ENCODE data around the gene COL17A1. TPM values are rescaled to one million over a fixed set of nuclear protein-coding genes. Genes with fewer than 3 reads are reported as not detected.

The COL17A1 gene
- total RNA-seq, 1 experiment from 2014 or later = 514 TPM

DNA sequence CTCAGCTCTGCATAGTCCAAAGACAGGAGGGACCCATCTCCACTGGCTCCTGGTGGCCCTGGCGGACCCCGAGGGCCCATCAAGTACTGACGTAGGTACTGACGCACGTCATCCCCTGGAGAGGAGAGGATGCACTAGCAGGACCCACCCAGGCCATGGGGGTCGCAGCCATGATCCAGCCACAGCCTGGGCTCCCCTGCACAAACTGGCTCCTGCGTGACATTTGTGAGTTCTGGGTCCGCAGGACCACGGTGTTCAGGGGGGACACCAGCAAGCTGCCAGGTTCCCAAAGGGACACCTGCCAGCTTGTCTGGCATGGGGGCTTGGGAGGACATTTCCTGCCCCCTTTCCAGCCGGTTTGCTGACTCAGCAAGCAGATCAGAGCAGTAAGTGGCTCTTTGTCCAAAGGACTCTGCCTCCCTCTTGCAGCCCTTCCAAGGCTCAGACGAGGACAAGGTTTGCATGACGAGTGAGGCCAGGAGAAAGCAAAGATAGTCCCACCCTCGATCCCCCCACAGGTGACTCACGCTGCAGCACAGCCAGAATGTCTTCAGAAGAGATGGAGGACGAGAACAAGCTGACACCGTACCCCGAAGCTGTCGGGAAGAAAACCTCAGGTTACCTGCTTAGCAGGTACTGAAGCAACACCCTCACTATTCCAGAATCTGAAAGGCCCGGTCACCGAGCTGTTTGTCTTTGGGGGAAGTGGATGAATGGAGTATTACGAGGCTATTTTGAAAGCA, 49.0 kb downstream of the COL17A1 start:
- H3K36me3 Mint-ChIP-seq (ENCODE audit: insufficient read depth, unreplicated experiment) = peaks cover 90% of the 10 kb centered on the region
- H3K4me3 Mint-ChIP-seq (ENCODE audit: unreplicated experiment) = no peak overlapping the region
- DNase-seq (ENCODE audit: unreplicated experiment) = no peak
- TF ChIP-seq, protein P1, sequence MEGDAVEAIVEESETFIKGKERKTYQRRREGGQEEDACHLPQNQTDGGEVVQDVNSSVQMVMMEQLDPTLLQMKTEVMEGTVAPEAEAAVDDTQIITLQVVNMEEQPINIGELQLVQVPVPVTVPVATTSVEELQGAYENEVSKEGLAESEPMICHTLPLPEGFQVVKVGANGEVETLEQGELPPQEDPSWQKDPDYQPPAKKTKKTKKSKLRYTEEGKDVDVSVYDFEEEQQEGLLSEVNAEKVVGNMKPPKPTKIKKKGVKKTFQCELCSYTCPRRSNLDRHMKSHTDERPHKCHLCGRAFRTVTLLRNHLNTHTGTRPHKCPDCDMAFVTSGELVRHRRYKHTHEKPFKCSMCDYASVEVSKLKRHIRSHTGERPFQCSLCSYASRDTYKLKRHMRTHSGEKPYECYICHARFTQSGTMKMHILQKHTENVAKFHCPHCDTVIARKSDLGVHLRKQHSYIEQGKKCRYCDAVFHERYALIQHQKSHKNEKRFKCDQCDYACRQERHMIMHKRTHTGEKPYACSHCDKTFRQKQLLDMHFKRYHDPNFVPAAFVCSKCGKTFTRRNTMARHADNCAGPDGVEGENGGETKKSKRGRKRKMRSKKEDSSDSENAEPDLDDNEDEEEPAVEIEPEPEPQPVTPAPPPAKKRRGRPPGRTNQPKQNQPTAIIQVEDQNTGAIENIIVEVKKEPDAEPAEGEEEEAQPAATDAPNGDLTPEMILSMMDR (IDR thresholded peaks at IDR 0.05; ENCODE audit: unreplicated experiment) = no peak
- CTCF ChIA-PET = interaction anchor here (0.7 to 1.1 kb wide), 3 partner anchors 88 to 143 kb away, joined by 3 to 4 read pairs (median 4); no protein-coding TSS in a partner anchor
- no peaks in the 10 kb centered on the region for H3K9me3 Mint-ChIP-seq (ENCODE audit: unreplicated experiment)
- peak overlapping the region; percentile 28 for H3K27ac Mint-ChIP-seq (ENCODE audit: low read depth, unreplicated experiment)
- BruUV-seq (replicated peaks) = no TSS peak
- H3K27me3 Mint-ChIP-seq (ENCODE audit: insufficient read depth, unreplicated experiment) = no peaks in the 10 kb centered on the region
- POLR2A ChIA-PET = interaction anchor here (0.7 to 1.4 kb wide), 4 partner anchors 37 to 156 kb away, joined by 3 to 5 read pairs (median 4); no protein-coding TSS in a partner anchor
- intact Hi-C loops (cut with micrococcal nuclease) = no loop called here
- H3K4me1 Mint-ChIP-seq (ENCODE audit: insufficient read depth, unreplicated experiment) = no peaks in the 10 kb centered on the region

DNA sequence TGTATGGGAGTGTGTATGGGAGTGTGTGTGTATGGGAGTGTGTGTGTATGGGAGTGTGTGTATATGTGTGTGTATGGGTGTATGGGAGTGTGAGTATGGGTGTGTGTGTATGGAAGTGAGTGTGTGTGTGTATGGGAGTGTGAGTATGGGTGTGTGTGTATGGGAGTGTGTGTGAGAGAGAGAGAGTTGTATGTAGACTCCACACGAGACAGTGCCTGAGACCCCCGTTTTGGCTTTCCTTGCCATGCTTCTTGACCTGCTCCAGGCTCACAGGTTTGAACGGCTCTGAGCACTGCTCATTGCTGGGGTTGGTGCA, 49.7 kb downstream of the COL17A1 start:
- H3K4me1 Mint-ChIP-seq (ENCODE audit: insufficient read depth, unreplicated experiment) = no peaks in the 10 kb centered on the region
- DNase-seq (ENCODE audit: unreplicated experiment) = no peak
- ChIA-PET CTCF (no interaction called here), POLR2A (interaction anchor here (1.4 kb wide), 1 partner anchor 148 kb away, joined by 3 read pairs; no protein-coding TSS in a partner anchor)
- TF ChIP-seq, protein P1 (IDR thresholded peaks at IDR 0.05; ENCODE audit: unreplicated experiment) = no peak
- H3K27me3 Mint-ChIP-seq (ENCODE audit: insufficient read depth, unreplicated experiment) = no peaks in the 10 kb centered on the region
- intact Hi-C loops (cut with micrococcal nuclease) = no loop called here
- no peak overlapping the region for H3K4me3 Mint-ChIP-seq (ENCODE audit: unreplicated experiment)
- peak overlapping the region; percentile 28 for H3K27ac Mint-ChIP-seq (ENCODE audit: low read depth, unreplicated experiment)
- H3K36me3 Mint-ChIP-seq (ENCODE audit: insufficient read depth, unreplicated experiment) = peaks cover 91% of the 10 kb centered on the region
- H3K9me3 Mint-ChIP-seq (ENCODE audit: unreplicated experiment) = no peaks in the 10 kb centered on the region
- no TSS peak for BruUV-seq (replicated peaks)

- no peaks in the 10 kb centered on the region for H3K9me3 Mint-ChIP-seq (ENCODE audit: unreplicated experiment)
- BruUV-seq (replicated peaks) = no TSS peak
- peak overlapping the region; percentile 28 for H3K27ac Mint-ChIP-seq (ENCODE audit: low read depth, unreplicated experiment)
- no peak overlapping the region for H3K4me3 Mint-ChIP-seq (ENCODE audit: unreplicated experiment)
- TF ChIP-seq, protein P1 (IDR thresholded peaks at IDR 0.05; ENCODE audit: unreplicated experiment) = no peak
- ChIA-PET CTCF (interaction anchor here (1.7 kb wide), 1 partner anchor 148 kb away, joined by 5 read pairs; no protein-coding TSS in a partner anchor), POLR2A (interaction anchor here (0.6 kb wide), 1 partner anchor 27 kb away, joined by 4 read pairs; no protein-coding TSS in a partner anchor)
- H3K4me1 Mint-ChIP-seq (ENCODE audit: insufficient read depth, unreplicated experiment) = no peaks in the 10 kb centered on the region
- intact Hi-C loops (cut with micrococcal nuclease) = no loop called here
- H3K27me3 Mint-ChIP-seq (ENCODE audit: insufficient read depth, unreplicated experiment) = no peaks in the 10 kb centered on the region
- peaks cover 91% of the 10 kb centered on the region for H3K36me3 Mint-ChIP-seq (ENCODE audit: insufficient read depth, unreplicated experiment)
- no peak for DNase-seq (ENCODE audit: unreplicated experiment)
Observed at GRCh38 chr10:104035194-104036068, 50.2 kb downstream of the COL17A1 start.
